ENCODE measurements around the gene FHL2. TPM values are rescaled to one million over a fixed set of nuclear protein-coding genes. Genes with fewer than 3 reads are reported as not detected.

FHL2 gene
- total and polyA plus RNA-seq, 2 of the 13 experiments (the other 11 are each of a cell fraction or from before 2014, with no cell fraction given) = 1.9 to 74.8 TPM

GRCh38 chr2:105328281-105329196, 70.3 kb downstream of the FHL2 start (continued):
- TF ChIP-seq, protein P1, sequence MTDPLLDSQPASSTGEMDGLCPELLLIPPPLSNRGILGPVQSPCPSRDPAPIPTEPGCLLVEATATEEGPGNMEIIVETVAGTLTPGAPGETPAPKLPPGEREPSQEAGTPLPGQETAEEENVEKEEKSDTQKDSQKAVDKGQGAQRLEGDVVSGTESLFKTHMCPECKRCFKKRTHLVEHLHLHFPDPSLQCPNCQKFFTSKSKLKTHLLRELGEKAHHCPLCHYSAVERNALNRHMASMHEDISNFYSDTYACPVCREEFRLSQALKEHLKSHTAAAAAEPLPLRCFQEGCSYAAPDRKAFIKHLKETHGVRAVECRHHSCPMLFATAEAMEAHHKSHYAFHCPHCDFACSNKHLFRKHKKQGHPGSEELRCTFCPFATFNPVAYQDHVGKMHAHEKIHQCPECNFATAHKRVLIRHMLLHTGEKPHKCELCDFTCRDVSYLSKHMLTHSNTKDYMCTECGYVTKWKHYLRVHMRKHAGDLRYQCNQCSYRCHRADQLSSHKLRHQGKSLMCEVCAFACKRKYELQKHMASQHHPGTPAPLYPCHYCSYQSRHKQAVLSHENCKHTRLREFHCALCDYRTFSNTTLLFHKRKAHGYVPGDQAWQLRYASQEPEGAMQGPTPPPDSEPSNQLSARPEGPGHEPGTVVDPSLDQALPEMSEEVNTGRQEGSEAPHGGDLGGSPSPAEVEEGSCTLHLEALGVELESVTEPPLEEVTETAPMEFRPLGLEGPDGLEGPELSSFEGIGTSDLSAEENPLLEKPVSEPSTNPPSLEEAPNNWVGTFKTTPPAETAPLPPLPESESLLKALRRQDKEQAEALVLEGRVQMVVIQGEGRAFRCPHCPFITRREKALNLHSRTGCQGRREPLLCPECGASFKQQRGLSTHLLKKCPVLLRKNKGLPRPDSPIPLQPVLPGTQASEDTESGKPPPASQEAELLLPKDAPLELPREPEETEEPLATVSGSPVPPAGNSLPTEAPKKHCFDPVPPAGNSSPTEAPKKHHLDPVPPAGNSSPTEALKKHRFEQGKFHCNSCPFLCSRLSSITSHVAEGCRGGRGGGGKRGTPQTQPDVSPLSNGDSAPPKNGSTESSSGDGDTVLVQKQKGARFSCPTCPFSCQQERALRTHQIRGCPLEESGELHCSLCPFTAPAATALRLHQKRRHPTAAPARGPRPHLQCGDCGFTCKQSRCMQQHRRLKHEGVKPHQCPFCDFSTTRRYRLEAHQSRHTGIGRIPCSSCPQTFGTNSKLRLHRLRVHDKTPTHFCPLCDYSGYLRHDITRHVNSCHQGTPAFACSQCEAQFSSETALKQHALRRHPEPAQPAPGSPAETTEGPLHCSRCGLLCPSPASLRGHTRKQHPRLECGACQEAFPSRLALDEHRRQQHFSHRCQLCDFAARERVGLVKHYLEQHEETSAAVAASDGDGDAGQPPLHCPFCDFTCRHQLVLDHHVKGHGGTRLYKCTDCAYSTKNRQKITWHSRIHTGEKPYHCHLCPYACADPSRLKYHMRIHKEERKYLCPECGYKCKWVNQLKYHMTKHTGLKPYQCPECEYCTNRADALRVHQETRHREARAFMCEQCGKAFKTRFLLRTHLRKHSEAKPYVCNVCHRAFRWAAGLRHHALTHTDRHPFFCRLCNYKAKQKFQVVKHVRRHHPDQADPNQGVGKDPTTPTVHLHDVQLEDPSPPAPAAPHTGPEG (CRISPR knock-in tag; IDR thresholded peaks at IDR 0.05) = peak; percentile 71; the same call in 1 of the 2 replicates
- TF ChIP-seq ZNF124 (CRISPR knock-in tag; IDR thresholded peaks at IDR 0.05) (0 out of 2 replicates have a peak, but pooled peaks have one; percentile 12), ZNF382 (CRISPR knock-in tag; IDR thresholded peaks at IDR 0.05; ENCODE audit: borderline replicate concordance) (no peak), ZBTB2 (CRISPR knock-in tag; IDR thresholded peaks at IDR 0.05; ENCODE audit: low read depth) (peak; percentile 23; the same call in 1 of the 2 replicates), SRY (CRISPR knock-in tag; IDR thresholded peaks at IDR 0.05) (peak; percentile 87; the same call in 1 of the 2 replicates), ZNF207 (IDR thresholded peaks at IDR 0.05; ENCODE audit: borderline replicate concordance) (no peak), NFIB (CRISPR knock-in tag; IDR thresholded peaks at IDR 0.05; ENCODE audit: borderline replicate concordance) (0 out of 2 replicates have a peak, but pooled peaks have one; percentile 21), ZNF747 (CRISPR knock-in tag; IDR thresholded peaks at IDR 0.05; ENCODE audit: borderline replicate concordance) (peak; percentile 91), ZNF251 (CRISPR knock-in tag; IDR thresholded peaks at IDR 0.05) (peak; percentile 98; the same call in 1 of the 2 replicates), TARDBP (CRISPR knock-in tag; IDR thresholded peaks at IDR 0.05) (peak; percentile 84; the same call in 1 of the 2 replicates), MXI1 (IDR thresholded peaks at IDR 0.05; ENCODE audit: borderline replicate concordance, low read depth, low read length) (peak; percentile 50; the same call in 1 of the 3 replicates), RARA (CRISPR knock-in tag; IDR thresholded peaks at IDR 0.05) (peak; percentile 41), FOXC1 (CRISPR knock-in tag; IDR thresholded peaks at IDR 0.05; ENCODE audit: borderline replicate concordance) (peak; percentile 57), POLR2A (IDR thresholded peaks at IDR 0.05; ENCODE audit: insufficient read depth in 1 of 2, low read depth in 2 of 2, low read length in 2 of 2) (peak; percentile 50 to 53; a peak in 3 of 4 replicates), HNF4A (CRISPR knock-in tag; IDR thresholded peaks at IDR 0.05) (no peak), FOXO4 (CRISPR knock-in tag; conservative IDR thresholded peaks at IDR 0.05) (no peak), ZBTB1 (CRISPR knock-in tag; IDR thresholded peaks at IDR 0.05; ENCODE audit: borderline replicate concordance) (no peak; the same call in 1 of the 2 replicates)
- TF ChIP-seq, protein P2, sequence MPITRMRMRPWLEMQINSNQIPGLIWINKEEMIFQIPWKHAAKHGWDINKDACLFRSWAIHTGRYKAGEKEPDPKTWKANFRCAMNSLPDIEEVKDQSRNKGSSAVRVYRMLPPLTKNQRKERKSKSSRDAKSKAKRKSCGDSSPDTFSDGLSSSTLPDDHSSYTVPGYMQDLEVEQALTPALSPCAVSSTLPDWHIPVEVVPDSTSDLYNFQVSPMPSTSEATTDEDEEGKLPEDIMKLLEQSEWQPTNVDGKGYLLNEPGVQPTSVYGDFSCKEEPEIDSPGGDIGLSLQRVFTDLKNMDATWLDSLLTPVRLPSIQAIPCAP (CRISPR knock-in tag; IDR thresholded peaks at IDR 0.05; ENCODE audit: low read depth) = peak; percentile 90; the same call in 1 of the 2 replicates

Data from HepG2 (cell line).